ENCODE measurements around the gene GLIS2. TPM values are rescaled to one million over a fixed set of nuclear protein-coding genes. Genes with fewer than 3 reads are reported as not detected.

Gene GLIS2
- total and polyA plus RNA-seq, 4 experiments from 2014 or later, result 0.08 TPM; not detected in 3

GRCh38 chr16:4314532-4315185 lies 1.2 kb upstream of the GLIS2 start:
- Histone ChIP-seq H3K4me3 (ENCODE audit: low read length in 2 of 2) (peak overlapping the region; percentile 29 to 36), H3K36me3 (ENCODE audit: insufficient read depth, low read length) (no peaks in the 10 kb centered on the region), H3K27me3 (ENCODE audit: insufficient read depth, low read length) (no peaks in the 10 kb centered on the region), H3K27ac (ENCODE audit: low read depth, low read length) (no peak overlapping the region), H3K9me3 (ENCODE audit: control insufficient read depth in 1 of 2, low read length in 2 of 2) (no peaks in the 10 kb centered on the region), H3K4me1 (ENCODE audit: insufficient read depth, low read length) (peaks cover 23% of the 10 kb centered on the region)
- Mint-ChIP-seq H3K4me1 (peaks cover 9 to 22% (median 16%) of the 10 kb centered on the region in 4 donors), H3K27me3 (peaks cover 7 to 11% of the 10 kb centered on the region in 2 donors), H3K4me3 (peak overlapping the region; percentile 87 to 99 (median 93)), H3K27ac (peak overlapping the region; percentile 50 to 95 (median 82)), H3K36me3 (peaks cover 0 to 2% of the 10 kb centered on the region in 2 donors), H3K9me3 (no peaks in the 10 kb centered on the region)
- peak in 3 of 5 donors; percentile 27 to 45 (median 34) for DNase-seq
- intact Hi-C loops (cut with micrococcal nuclease), result no loop called here
- CTCF ChIA-PET (ENCODE audit: partially characterized antibody), result interaction anchor here (1.0 kb wide), 1 partner anchor 61 kb away, joined by 3 read pairs; no protein-coding TSS in a partner anchor
- POLR2A ChIA-PET (ENCODE audit: partially characterized antibody), result interaction anchor here (0.8 to 1.0 kb wide), 2 partner anchors 8 to 44 kb away, joined by 3 read pairs; no protein-coding TSS in a partner anchor

DNA sequence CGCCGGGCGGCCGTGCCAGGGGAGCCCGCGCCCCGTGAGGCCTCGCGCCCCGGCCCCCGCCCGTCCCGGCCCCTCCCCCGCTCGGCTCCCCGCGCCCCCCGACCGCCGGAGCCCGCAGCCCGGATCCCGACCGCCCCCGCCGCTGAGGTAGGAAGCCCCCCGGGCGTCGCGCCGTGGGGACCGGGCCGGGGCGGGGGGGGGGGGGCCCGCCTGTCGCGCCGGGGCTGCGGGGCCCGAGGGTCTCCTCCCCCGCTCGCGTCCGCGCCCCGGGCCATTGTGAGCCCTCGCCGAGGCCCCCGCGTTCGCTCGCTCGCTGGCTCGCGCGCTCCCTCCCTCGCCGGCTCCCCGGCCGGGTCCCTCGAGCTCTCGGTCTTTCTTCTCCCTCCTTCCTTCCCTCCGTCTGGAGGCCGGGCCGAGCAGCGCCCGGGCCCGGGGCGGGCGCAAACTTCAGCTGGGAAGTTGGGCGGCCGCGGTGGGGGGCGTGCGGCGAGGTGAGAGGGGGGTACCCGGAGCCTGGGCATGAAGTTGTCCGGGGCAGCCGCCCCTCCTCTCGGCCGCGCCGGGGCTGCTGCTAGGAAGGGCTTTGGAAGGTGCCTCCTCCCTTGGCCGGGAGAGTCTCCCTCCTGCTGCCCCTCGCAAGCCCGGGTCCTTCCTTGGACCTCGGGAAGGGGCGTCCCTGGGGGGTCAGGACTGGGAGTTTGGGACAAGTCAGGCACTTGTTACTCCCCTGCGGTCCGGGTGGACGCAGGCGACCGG lies 419 bp downstream of the GLIS2 start:
- no peaks in the 10 kb centered on the region for H3K36me3 ChIP-seq (ENCODE audit: insufficient read depth, low read length)
- H3K4me3 ChIP-seq (ENCODE audit: low read length in 2 of 2), result no peak overlapping the region
- H3K4me1 ChIP-seq (ENCODE audit: insufficient read depth, low read length), result peaks cover 23% of the 10 kb centered on the region
- H3K27me3 ChIP-seq (ENCODE audit: insufficient read depth, low read length), result no peaks in the 10 kb centered on the region
- H3K9me3 ChIP-seq (ENCODE audit: control insufficient read depth in 1 of 2, low read length in 2 of 2), result no peaks in the 10 kb centered on the region
- peaks cover 0 to 2% of the 10 kb centered on the region in 2 donors for H3K36me3 Mint-ChIP-seq
- H3K4me3 Mint-ChIP-seq, result peak overlapping the region in 4 of 8 donors; percentile 21 to 63 (median 25)
- CTCF ChIA-PET (ENCODE audit: partially characterized antibody), result no interaction called here
- DNase-seq, result no peak
- POLR2A ChIA-PET (ENCODE audit: partially characterized antibody), result no interaction called here
- intact Hi-C loops (cut with micrococcal nuclease), result no loop called here
- H3K4me1 Mint-ChIP-seq, result peaks cover 9 to 22% (median 16%) of the 10 kb centered on the region in 4 donors
- H3K27ac Mint-ChIP-seq, result no peak overlapping the region
- no peaks in the 10 kb centered on the region for H3K9me3 Mint-ChIP-seq
- H3K27ac ChIP-seq (ENCODE audit: low read depth, low read length), result no peak overlapping the region
- peaks cover 7 to 11% of the 10 kb centered on the region in 2 donors for H3K27me3 Mint-ChIP-seq

DNA sequence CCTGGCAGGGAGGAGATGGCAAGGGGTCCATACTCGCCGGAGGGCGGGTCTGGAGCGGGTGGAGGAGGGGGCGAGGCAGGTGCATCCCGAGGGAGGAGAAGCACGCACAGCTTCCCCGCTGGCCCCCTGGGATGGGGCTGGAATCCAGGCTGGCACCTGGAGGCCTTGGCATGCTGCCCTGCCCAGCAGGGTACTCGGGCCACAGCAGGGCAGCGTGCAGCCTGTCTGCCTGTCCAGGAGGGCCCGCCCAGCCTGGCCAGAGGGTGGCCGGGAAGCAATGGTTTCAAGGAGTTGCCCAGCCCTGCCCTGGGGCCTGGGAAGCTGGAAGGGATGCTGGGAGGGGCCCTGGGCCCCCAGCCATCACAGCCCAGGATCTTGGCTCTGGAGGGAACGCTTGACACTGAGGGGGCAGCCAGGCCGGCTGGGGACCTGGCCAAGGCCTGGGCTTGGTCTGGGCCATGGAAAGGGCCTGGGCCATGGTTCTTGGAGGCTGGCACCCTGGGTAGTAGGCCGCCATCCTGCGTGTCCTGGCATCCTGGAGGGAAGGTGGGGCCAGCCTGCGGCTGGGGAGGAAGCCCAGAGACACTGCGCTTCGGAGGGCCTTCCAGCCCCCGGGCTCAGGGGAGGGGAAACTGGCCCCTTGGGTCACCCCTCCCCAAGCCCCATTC lies 1.1 kb downstream of the GLIS2 start:
- Mint-ChIP-seq H3K27me3 (peaks cover 7 to 11% of the 10 kb centered on the region in 2 donors), H3K4me1 (peaks cover 9 to 22% (median 16%) of the 10 kb centered on the region in 4 donors), H3K4me3 (peak overlapping the region in 3 of 8 donors; percentile 15 to 25 (median 25)), H3K9me3 (no peaks in the 10 kb centered on the region), H3K27ac (no peak overlapping the region), H3K36me3 (peaks cover 0 to 2% of the 10 kb centered on the region in 2 donors)
- Histone ChIP-seq H3K9me3 (ENCODE audit: control insufficient read depth in 1 of 2, low read length in 2 of 2) (no peaks in the 10 kb centered on the region), H3K36me3 (ENCODE audit: insufficient read depth, low read length) (no peaks in the 10 kb centered on the region), H3K27me3 (ENCODE audit: insufficient read depth, low read length) (no peaks in the 10 kb centered on the region), H3K4me1 (ENCODE audit: insufficient read depth, low read length) (peaks cover 23% of the 10 kb centered on the region), H3K4me3 (ENCODE audit: low read length in 2 of 2) (no peak overlapping the region), H3K27ac (ENCODE audit: low read depth, low read length) (no peak overlapping the region)
- no peak for DNase-seq
- intact Hi-C loops (cut with micrococcal nuclease), result no loop called here
- ChIA-PET POLR2A (ENCODE audit: partially characterized antibody) (no interaction called here), CTCF (ENCODE audit: partially characterized antibody) (no interaction called here)

DNA sequence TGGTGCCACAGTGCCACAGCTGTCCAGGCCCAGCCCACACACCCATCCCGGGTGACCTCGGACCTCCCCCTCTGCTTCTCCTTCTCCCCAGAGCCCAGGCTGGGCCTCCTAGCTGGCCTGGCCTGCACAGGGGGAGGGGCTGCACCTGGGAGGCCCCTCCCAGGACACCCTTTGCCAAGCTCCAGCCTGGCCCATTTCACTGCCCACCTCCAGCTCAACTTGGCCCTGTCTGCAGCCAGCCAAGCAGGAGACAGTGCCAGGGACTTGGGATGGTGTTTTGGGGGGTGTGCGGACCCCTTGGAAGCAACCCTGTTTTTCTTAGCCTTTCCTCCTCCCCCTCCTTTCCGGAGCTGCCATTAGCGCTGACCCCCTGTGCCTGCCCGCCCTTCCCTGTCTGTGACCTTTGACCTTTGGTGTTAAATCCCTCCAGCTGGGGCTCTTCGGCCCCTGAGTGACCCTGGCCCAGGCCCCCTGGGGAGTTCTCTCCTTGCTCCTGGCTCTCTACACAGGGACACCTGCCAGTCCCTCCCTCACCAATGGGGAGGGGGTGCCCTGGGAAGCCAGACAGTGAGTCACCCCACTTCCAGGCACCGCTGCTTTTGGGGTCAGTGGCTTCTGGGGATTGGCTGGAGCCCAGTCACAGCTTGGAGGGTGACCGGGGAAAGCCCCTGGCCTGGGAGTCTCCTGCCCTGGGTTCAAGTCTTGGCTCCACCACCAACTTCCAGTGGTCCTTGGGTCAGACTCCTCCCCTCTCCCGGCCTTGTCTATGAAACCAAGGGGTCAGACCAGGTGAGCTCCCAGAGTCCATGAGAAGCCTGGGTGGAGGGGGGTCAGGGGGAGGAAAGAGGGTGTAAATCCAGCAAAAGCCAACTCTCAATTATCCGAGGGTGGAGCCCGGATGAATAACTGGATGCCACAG lies 1.9 kb downstream of the GLIS2 start:
- CTCF ChIA-PET (ENCODE audit: partially characterized antibody), result interaction anchor here (1.0 kb wide), 2 partner anchors 9 kb away, joined by 3 to 5 read pairs; no protein-coding TSS in a partner anchor

GRCh38 chr16:4318451-4318910 lies 2.6 kb downstream of the GLIS2 start:
- ChIA-PET POLR2A (ENCODE audit: partially characterized antibody) (interaction anchor here (0.9 kb wide), 1 partner anchor 11 kb away, joined by 3 read pairs; no protein-coding TSS in a partner anchor), CTCF (ENCODE audit: partially characterized antibody) (interaction anchor here (1.0 kb wide), 2 partner anchors 9 to 10 kb away, joined by 3 to 5 read pairs; no protein-coding TSS in a partner anchor)
- no peaks in the 10 kb centered on the region for H3K9me3 Mint-ChIP-seq
- Histone ChIP-seq H3K27ac (ENCODE audit: low read depth, low read length) (no peak overlapping the region), H3K9me3 (ENCODE audit: control insufficient read depth in 1 of 2, low read length in 2 of 2) (no peaks in the 10 kb centered on the region), H3K27me3 (ENCODE audit: insufficient read depth, low read length) (no peaks in the 10 kb centered on the region), H3K4me1 (ENCODE audit: insufficient read depth, low read length) (peaks cover 23% of the 10 kb centered on the region), H3K36me3 (ENCODE audit: insufficient read depth, low read length) (no peaks in the 10 kb centered on the region), H3K4me3 (ENCODE audit: low read length in 2 of 2) (no peak overlapping the region)
- H3K4me3 Mint-ChIP-seq, result peak overlapping the region in 1 of 8 donors; percentile 44
- intact Hi-C loops (cut with micrococcal nuclease), result no loop called here
- peaks cover 9 to 22% (median 16%) of the 10 kb centered on the region in 4 donors for H3K4me1 Mint-ChIP-seq
- no peak overlapping the region for H3K27ac Mint-ChIP-seq
- DNase-seq, result peak in 1 of 5 donors; percentile 35
- peaks cover 0 to 2% of the 10 kb centered on the region in 2 donors for H3K36me3 Mint-ChIP-seq
- H3K27me3 Mint-ChIP-seq, result peaks cover 7 to 11% of the 10 kb centered on the region in 2 donors

More for the DNA sequence above, 1.9 kb downstream of the GLIS2 start:
- DNase-seq, result peak in 1 of 5 donors; percentile 40
- Histone ChIP-seq H3K9me3 (ENCODE audit: control insufficient read depth in 1 of 2, low read length in 2 of 2) (no peaks in the 10 kb centered on the region), H3K4me1 (ENCODE audit: insufficient read depth, low read length) (peaks cover 23% of the 10 kb centered on the region), H3K27ac (ENCODE audit: low read depth, low read length) (no peak overlapping the region), H3K36me3 (ENCODE audit: insufficient read depth, low read length) (no peaks in the 10 kb centered on the region), H3K27me3 (ENCODE audit: insufficient read depth, low read length) (no peaks in the 10 kb centered on the region), H3K4me3 (ENCODE audit: low read length in 2 of 2) (no peak overlapping the region)
- intact Hi-C loops (cut with micrococcal nuclease), result no loop called here
- Mint-ChIP-seq H3K4me1 (peaks cover 9 to 22% (median 16%) of the 10 kb centered on the region in 4 donors), H3K36me3 (peaks cover 0 to 2% of the 10 kb centered on the region in 2 donors), H3K4me3 (peak overlapping the region in 2 of 8 donors; percentile 44 to 65), H3K9me3 (no peaks in the 10 kb centered on the region), H3K27ac (no peak overlapping the region), H3K27me3 (peaks cover 7 to 11% of the 10 kb centered on the region in 2 donors)
- POLR2A ChIA-PET (ENCODE audit: partially characterized antibody), result no interaction called here

- Mint-ChIP-seq H3K4me1 (peaks cover 9 to 22% (median 16%) of the 10 kb centered on the region in 4 donors), H3K4me3 (peak overlapping the region in 1 of 8 donors; percentile 20), H3K36me3 (peaks cover 0 to 2% of the 10 kb centered on the region in 2 donors), H3K27me3 (peaks cover 7 to 11% of the 10 kb centered on the region in 2 donors), H3K9me3 (no peaks in the 10 kb centered on the region), H3K27ac (peak overlapping the region in 1 of 7 donors; percentile 58)
- no peak overlapping the region for H3K4me3 ChIP-seq (ENCODE audit: low read length in 2 of 2)
- no peaks in the 10 kb centered on the region for H3K9me3 ChIP-seq (ENCODE audit: control insufficient read depth in 1 of 2, low read length in 2 of 2)
- peaks cover 19% of the 10 kb centered on the region for H3K4me1 ChIP-seq (ENCODE audit: insufficient read depth, low read length)
- H3K27ac ChIP-seq (ENCODE audit: low read depth, low read length), result no peak overlapping the region
- DNase-seq, result peak in 1 of 5 donors; percentile 24
- intact Hi-C loops (cut with micrococcal nuclease), result no loop called here
- POLR2A ChIA-PET (ENCODE audit: partially characterized antibody), result interaction anchor here (0.9 kb wide), 1 partner anchor 11 kb away, joined by 3 read pairs; no protein-coding TSS in a partner anchor
- no peaks in the 10 kb centered on the region for H3K27me3 ChIP-seq (ENCODE audit: insufficient read depth, low read length)
- CTCF ChIA-PET (ENCODE audit: partially characterized antibody), result interaction anchor here (1.0 kb wide), 1 partner anchor 11 kb away, joined by 5 read pairs; no protein-coding TSS in a partner anchor
- H3K36me3 ChIP-seq (ENCODE audit: insufficient read depth, low read length), result no peaks in the 10 kb centered on the region
These were observed 3.1 kb downstream of the GLIS2 start for GRCh38 chr16:4318967-4319366.
